Cardiac fibroblast (primary cell): ENCODE results near the gene ATP2B2.

Experiments used
- DNase-seq, 2 donors: peaks; one replicate each; pipeline versions ENCODE4 v3.0.0 to v3.0.0-alpha.2; 2010; ENCODE audit warnings: low read depth in 2 of 2
- H3K4me3 ChIP-seq, 2 donors: replicated peaks in 1 of 2; 1 replicate in 1 of 2; 2 replicates in 1 of 2; pipeline ENCODE4 v1.5.1; 2011; ENCODE audit warnings: low read depth in 2 of 2, low read length in 2 of 2, mild to moderate bottlenecking in 2 of 2, moderate library complexity in 1 of 2
- TF ChIP-seq, protein P1 (sequence below): IDR thresholded peaks from one replicate; pipeline ENCODE4 v1.5.1; 2011; ENCODE audit warnings: low read depth, mild to moderate bottlenecking, low read length, inconsistent platforms

Gene ATP2B2

DNA sequence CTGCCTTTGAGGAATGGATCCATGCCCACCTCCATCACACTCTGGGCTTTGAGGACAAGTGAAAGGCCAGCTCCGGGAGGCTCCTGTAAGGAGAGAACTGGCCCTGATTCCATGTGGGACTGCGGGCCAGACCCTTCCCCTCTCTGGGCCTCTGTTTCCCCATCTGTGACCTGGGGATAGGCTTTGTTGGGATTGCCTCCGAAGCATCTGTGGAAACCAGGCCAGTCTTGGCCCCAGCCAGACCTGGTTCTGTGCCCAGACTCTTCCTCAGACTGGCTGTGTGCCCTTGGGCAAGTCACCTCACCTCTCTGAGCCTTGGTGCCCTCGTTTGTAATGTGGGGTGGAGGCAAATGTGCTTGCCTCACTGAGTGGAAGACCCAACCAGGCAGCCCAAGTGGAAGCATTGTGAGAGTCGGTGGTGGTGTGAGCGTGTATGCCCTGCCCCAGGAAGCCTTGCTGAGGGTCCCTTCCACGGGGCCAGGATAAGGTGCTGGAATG is 163.4 kb downstream of the ATP2B2 start:
- DNase-seq: no peak
- TF ChIP-seq, protein P1, sequence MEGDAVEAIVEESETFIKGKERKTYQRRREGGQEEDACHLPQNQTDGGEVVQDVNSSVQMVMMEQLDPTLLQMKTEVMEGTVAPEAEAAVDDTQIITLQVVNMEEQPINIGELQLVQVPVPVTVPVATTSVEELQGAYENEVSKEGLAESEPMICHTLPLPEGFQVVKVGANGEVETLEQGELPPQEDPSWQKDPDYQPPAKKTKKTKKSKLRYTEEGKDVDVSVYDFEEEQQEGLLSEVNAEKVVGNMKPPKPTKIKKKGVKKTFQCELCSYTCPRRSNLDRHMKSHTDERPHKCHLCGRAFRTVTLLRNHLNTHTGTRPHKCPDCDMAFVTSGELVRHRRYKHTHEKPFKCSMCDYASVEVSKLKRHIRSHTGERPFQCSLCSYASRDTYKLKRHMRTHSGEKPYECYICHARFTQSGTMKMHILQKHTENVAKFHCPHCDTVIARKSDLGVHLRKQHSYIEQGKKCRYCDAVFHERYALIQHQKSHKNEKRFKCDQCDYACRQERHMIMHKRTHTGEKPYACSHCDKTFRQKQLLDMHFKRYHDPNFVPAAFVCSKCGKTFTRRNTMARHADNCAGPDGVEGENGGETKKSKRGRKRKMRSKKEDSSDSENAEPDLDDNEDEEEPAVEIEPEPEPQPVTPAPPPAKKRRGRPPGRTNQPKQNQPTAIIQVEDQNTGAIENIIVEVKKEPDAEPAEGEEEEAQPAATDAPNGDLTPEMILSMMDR: no peak
- no peak overlapping the region for H3K4me3 ChIP-seq

DNA sequence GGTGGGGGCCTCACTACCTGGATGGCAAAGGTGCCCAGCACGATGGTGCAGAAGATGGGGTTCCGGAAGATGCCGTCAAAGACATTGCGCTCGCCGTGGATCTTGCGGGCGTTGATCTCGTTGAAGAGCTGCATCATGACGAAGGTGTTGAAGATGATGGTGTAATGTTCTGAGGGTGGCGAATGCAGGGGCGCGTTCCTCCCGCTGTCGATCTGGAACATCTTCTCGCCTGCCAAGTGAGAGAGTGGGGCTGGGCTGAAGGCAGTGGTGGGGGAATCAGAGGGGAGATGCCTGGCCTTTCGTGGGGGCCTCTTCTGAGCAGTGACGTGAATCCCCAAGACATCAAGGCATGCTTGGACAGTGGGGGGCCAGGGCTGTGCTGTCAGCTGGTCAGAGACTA is 164.9 kb downstream of the ATP2B2 start:
- no peak overlapping the region for H3K4me3 ChIP-seq
- DNase-seq: no peak
- TF ChIP-seq, protein P1: no peak

DNA sequence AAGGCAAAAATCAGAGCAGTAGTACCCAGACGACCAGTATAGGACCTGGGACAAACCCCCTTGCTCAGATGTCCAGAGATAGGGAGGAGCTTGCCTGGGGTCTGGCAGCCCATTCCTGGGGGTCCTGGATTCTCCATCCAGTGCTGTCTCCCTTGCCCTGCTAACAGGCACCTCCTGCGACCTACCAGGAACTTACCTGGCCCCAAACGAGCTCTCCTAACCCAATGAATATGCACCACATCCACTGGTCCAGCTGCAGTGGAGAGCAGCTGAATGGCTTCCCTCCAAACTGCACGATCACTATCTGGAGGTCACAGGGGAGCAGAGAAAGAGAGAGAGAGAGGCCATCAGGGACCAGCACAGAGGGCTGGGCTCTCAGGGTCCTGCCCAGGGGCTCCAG is 165.3 kb downstream of the ATP2B2 start:
- TF ChIP-seq, protein P1: no peak
- DNase-seq: no peak
- H3K4me3 ChIP-seq: no peak overlapping the region

DNA sequence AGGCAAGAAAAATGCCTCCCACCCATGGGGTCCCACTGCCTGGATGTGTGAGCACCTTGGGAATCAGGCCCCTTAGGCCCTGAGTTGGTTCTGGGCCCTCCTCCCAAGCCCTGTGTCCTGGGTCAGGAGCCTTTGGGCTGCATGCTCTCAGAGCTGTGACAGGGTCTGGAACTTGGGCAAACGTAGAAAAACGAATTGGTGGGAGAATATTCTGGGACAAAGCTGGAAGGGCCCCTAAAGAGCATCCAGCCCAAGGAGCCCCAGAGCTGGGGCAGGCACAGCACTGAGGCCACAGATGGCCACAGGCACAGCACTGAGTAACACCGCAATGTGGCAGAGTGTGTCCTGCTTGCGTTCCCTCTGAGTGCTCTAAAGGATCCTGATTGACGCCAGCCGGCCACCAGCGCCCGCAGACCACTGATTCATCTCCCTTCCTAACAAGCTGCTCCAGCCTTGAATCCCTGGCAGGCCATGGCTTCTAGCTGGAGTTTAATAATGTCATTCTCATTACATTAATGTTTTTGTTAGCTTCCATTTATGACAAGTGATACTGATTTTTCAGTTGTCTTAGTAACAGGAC is 165.9 kb downstream of the ATP2B2 start:
- no peak for DNase-seq
- H3K4me3 ChIP-seq: no peak overlapping the region
- TF ChIP-seq, protein P1: no peak

DNA sequence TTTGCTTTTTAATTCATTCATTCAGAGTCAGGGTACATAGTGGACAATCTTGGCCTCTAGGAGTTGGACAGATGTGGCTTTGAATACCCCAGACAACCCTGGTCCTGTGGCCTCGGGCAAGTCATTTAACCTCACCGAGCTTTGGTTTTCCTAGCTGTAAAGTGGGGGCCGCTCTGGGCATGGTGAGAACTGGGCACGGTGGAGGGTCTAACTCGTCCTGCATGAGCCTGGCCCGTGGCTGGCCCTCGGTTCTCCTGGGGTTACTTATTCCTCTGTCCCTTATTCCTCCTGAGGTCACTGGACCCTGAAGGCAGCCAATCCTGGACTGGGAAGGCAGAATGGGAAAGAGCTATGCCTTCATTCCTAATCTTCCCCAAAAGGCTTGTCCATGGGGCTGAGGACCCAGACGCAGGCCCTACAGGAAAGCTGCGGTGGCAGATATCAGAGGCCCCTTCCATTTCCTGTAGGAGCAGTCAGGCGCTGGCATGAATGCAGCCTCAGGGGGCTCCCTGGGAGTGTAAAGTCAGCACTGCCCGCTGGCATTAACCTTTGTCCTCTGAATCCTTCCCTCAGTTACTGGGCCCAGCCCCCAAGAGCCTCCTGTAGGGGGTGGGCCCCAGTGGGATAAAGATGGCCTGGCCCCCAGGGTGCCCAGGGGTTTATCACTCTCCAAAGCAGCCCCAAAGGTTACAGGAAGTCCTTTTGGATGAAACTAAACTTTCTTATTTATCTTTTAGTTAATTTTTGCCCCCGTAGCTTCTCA is 166.6 kb downstream of the ATP2B2 start:
- DNase-seq: no peak
- H3K4me3 ChIP-seq: no peak overlapping the region
- TF ChIP-seq, protein P1: no peak

DNA sequence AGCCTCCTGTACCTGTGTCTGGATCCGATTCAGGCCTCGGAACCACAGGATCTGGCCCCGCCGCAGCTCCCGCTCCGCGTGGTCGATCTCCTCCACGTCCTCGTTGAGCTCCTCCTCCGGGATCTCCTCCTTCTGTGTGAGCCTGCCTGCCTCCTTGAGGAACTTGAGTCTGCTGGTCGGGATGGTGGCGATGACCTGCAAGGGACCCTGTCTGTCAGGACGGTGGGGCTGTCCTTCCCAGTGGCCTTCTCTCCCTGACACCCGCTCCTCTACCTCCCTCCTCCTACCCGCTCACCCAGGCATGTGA is 167.3 kb downstream of the ATP2B2 start:
- no peak for DNase-seq
- no peak overlapping the region for H3K4me3 ChIP-seq
- TF ChIP-seq, protein P1: no peak
